NCI-H128 (cell line): Measurements from ENCODE around the gene TNXB.

ENCODE experiments used
- DNase-seq: peaks from one replicate; lab custom pipeline; 2025; ENCODE audit not compliant: unreplicated experiment; lab: John Stamatoyannopoulos, UW

Gene TNXB

GRCh38 chr6:32087574-32088486 lies 21.3 kb downstream of the TNXB start:
- no peak for DNase-seq

DNA sequence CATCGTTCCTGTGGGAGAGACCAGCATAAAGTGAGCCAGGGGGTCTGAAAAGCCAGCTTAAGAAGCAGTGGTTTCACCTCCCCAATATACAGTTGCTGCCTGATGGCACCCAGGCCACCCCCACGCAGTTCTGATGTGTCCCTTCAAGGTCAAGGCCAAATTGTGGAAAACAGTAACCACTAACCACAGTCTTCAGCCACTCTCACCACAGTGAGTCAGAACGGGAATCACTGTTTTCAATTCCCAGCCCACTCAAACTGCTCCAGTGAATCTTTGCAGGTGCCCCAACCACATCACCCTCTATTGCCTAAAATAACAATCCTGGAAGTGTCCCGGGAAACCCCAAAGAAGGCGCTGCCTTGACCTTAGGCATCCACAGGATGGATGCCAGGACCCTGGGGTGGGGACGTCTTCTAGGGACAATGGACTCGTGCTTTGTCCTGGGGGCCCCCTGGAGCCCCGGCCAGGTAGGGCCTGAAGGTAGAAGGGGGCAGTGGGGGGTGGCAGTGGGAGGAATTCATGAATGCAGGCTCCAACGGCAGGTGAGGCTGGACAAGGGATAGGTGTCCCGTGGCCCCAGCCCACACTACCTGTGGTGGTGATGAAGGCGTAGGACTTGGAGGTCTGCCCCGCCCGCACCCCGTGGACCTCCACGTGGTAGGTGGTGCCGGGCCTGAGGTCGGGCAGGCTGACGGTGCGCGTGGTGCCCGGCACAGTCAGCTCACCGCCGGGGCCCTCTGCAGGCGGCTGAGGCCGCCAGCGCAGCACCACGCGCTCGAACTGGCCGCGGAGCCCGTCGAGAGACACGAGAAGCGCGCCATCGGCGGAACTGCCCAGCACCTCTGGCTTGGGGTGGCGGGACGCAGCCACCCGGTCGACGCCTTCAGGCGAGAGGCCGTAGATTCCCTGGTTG lies 22.2 kb downstream of the TNXB start:
- no peak for DNase-seq

DNA sequence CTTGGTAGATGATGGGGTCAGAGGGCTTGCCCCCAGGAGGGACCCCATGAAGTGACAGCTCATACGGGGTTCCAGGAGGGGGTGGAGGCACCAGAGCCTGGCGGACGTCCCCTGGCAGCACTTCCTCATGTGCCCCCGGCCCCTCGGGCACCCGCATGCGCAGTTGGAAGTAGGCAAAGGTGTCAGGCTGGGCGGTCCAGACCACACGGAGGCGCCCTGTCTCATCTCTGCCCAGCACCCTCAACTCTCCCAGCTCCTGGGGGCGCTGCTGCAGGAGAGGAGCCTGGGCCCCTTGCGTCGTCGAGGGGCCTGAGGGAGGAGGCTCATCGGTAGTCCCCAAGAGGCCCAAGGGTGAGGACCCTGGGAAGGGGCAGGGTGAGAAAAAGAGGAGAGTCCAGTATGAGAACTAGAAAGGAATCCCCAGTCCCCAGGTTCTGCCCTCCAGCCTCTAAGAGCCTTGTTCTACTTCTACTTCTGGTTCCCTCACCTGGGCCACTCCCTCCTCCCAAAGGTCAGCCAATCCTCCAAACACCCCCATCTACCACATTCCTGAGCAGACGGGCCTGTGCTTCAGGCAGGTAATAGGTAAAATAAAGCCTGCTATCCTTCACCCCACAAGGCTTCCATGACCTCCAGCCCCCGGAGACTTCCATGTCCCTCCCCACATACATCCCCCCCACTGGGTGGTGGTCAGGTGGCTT lies 23.2 kb downstream of the TNXB start:
- DNase-seq, result no peak

DNA sequence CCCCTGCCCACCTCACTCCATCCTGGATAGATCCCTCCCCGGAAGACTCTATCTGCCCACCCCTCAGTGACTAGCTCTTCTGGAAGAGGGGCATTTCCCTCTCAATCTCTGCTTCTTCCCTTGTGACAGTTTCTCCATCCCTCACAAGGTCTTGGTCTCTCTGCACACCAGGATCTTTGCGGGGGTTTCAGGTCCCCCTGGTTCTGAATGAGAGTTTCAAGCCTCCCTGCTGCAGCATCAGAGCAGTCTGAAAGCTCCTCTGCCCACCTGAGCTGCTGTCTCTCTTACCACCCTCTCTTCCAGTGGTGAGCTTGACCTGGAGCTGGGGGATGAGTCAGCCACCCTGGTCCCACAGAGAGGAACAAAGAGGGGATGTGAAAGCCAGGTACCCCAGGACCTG lies 24.4 kb downstream of the TNXB start:
- DNase-seq, result no peak

- no peak for DNase-seq
Observed at GRCh38 chr6:32083812-32084768, 25.0 kb downstream of the TNXB start.

DNA sequence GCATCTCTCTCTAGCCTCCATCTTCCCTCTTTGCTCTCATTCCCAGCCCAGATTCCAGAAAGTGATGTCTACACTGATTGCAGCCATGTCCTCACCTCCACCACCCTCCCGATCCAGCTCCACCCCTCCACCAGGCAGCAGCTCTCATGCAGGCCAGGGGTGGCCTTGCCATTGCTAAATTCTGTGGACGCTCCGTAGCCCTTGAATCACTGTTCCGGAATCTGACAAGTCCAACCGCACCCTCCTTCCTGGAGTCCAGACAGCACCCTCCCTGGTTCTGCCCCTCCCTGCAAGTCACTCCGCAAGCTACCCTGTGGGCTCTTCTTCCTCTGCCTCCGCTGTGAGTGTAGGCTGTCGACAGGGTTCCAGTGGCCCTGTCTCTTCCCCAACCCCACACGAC lies 26.2 kb downstream of the TNXB start:
- no peak for DNase-seq

DNA sequence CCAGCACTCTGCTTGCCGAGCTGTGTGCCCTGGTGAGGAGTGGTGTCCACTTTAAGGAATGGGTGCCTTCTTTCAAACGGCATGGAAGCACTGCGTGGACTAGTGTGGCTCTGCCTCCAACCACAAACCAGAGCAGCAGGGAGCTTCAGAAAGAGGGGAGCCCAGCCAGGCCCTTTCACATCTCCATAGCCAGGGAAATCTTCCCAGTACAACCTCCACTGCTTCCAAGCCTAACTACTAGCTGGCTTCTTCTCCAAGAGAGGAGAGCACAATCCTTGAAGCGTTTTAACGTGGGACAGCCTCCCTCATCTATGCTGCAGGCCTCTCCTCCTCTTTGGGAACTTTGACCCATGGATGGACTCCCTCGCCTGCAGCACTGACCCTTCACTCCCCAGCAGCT lies 26.7 kb downstream of the TNXB start:
- no peak for DNase-seq

DNA sequence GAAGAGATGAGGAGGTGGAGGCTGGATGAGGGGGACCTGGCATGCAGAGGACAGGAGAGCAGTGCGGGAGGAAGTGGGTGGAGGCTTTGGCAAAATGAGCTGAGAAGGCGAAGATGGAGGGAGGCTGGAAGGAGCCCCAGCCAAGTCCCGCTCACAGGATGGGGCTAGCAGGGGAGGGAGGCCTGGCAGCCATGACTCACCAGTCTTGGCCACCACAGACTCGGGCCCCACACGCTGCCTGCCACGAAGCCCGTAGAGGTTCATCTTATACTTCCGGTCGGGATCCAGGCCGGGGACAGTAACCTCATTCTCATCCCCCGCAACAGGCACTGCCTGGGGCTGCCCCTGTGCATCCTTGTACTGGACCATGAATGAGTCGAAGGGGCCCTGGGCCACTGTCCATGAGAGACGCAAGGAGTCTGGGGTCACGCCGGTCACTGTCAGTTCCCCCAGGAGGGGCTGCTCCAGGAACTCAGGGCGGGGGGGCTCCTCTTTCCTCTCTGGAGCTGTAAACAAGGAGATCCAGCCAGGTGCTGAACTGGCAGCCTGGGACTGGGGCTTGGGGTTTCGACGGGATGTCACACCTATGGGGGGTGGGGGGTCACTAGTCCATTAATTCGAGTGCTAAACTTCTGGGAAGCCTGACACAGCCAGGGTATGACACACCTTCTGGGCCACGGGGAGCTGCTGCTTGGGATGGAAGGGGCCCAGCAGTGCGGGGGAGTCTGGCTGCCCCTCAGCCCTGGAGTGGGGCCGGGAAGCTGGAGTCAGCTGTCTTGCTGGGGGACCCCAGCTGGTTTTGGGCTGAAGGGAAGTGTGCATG lies 27.8 kb downstream of the TNXB start:
- no peak for DNase-seq

DNA sequence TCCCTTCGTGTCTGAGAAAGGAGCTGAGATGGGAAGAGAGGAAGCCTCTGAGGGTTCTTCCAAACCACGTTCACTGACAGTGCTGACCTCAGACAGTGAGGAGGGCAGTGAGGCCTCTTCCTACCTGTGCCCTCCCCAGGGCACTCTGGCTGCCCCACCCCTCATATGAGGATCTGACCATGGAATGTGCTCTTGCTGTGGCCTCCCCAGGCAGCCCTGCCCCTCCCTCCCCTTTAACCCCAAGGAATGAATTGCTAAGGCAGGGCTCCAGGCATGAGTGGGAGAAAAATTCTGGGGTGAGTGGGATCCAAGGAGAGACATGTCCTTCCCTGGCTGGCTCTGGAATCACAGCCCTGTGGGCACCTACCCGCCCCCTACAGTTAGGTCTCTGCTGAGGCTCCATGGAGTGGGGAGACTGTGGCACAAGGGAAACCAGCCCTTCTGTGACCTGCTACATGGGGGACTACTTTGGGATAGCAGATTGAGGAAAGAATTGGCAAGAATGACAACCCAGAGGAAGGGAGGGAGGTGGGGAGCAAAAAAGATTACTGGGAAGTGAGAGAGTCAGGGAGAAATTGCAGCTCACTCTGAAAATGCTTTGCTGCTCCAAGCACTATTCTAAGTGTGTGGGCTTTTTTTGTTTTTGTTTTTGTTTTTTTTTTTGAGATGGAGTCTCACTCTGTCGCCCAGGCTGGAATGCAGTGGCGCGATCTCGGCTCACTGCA lies 29.4 kb downstream of the TNXB start:
- no peak for DNase-seq

DNA sequence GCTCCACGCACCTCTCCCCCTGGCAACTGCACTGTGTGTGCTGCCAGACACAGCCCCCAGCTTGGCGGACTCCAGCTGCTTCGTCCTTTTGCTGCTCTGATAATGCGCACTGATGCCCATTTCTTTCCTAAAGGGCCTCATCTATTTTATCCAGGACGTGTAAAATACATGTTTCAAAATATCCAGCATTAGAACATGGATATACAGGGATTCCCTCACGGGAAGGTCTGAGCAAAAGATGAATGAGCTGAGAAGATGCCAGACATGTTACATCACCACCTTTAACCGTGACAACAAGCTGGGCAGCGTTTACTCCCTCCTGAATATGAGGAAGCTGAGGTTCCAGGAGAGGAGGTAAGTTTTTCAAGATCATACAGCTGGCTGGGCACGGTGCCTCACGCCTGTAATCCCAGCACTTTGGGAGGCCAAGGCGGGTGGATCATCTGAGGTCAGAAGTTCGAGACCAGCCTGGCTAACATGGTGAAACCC lies 32.8 kb downstream of the TNXB start:
- DNase-seq, result no peak

DNA sequence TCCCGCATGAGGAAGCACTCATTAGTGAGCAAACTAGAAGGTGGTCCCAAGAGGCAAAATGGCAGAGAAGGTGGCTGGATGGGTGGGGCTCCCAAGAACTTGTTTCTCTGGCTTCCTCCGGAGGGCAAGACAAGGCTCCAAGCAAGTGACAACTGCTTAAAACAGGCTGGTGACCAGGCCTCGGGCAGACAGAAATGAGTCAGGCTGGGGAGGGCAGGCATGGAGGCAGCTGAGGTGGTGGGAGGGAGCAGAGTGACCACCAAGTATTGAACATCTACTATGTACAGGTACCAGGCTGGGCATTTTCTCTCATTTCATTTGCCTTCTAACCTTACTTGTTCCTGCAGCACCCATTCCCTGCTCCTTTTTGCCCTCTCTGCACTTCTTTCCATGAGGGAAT lies 33.4 kb downstream of the TNXB start:
- no peak for DNase-seq

DNA sequence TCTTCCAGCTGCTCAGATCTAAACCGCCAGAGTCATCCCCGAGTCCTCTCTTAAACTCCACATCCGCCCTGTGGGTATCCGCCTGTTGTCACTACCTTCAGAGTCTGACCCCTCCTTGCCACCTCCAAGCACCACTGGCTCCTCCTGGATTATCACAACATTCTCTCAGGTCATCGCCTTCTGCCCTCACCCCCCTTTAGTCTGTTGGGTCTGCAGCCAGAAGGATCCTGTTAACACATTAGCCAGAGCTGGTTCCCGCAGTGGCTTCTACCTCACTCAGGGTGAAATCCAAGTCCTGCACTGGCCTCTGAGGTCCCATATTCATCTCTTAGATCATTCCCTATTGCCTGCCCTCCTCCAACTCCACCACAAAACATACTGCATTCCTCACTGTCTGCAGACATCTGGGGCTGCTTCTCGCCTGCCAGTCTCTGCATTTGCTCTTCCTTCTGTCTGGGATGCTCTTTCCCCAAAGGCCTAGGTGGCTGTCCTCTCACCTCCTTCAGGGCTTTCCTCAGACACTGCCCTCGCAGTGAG lies 34.1 kb downstream of the TNXB start:
- DNase-seq, result no peak

- no peak for DNase-seq
Observed at GRCh38 chr6:32073613-32074012, 35.5 kb downstream of the TNXB start.

- no peak for DNase-seq
Observed at GRCh38 chr6:32073101-32073500, 36.0 kb downstream of the TNXB start.

- DNase-seq, result no peak
Observed at GRCh38 chr6:32070814-32071543, 38.2 kb downstream of the TNXB start.

- DNase-seq, result no peak
Observed at GRCh38 chr6:32069878-32070515, 39.1 kb downstream of the TNXB start.

GRCh38 chr6:32069460-32069859 lies 39.7 kb downstream of the TNXB start:
- no peak for DNase-seq
